HPDE6-E6E7 (cell line): ENCODE measurements around the gene PRTFDC1.
"Not testable (repeated sequence)": the region's sequence is repeated elsewhere in the genome, so short reads cannot be mapped to it uniquely, and the experiment has no call there.

Source experiments
- DNase-seq: peaks from one replicate; pipeline ENCODE4 v3.0.0; 2011; ENCODE audit warnings: missing footprints; ENCODE audit errors: extremely low spot score

PRTFDC1 gene, protein sequence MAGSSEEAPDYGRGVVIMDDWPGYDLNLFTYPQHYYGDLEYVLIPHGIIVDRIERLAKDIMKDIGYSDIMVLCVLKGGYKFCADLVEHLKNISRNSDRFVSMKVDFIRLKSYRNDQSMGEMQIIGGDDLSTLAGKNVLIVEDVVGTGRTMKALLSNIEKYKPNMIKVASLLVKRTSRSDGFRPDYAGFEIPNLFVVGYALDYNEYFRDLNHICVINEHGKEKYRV

DNA sequence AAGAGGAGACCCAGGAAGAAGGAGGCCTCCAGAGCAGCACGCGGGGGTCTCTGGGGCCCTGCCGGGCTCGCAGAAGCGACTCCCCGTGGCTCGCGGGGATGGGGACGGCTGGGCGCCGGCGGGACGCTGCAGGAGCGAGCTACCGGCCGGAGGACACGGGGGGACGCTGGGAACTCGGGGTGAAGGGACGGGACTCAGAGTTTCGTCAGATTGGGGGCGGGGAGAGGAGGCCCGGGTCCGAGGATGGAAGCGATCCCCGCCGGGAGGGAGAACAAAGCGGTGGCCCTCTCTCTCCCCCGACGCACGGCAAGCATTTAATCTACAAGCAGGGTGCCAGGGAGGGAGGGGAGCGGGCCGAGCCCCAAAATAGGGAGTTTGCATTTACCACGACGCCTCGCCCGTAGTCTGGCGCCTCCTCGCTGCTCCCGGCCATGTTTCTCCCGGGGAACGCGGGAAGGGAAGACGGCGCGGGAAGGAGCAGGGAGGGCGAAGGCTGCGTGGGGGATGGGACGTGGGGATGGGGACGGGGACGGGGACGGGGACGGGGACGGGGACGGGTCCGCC lies at the start of gene PRTFDC1:
Gene PRTFDC1 (minus strand): TSS at position 464 of the 564 bp plus-strand sequence. CDS start 31 bp downstream, at position 433.
- DNase-seq = no peak

DNA sequence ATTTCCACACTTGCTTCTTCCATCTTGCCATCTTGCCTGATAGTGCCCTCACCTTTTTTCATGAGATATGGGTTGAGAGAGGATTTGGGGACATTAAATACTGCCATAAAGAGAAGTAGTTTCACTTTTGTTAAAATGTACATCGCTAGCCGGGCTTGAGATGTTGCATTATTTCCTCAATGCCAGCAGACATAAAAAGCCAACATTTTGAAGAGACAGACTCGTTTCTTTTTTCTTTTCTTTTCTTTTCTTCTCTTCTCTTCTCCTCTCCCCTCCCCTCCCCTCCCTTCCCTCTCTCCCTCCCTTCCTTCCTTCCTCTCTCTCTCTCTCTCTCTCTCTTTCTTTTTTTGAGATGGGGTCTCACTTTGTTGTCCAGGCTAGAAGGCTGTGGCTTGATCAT lies 45.6 kb upstream of the PRTFDC1 start:
- DNase-seq = no peak

DNA sequence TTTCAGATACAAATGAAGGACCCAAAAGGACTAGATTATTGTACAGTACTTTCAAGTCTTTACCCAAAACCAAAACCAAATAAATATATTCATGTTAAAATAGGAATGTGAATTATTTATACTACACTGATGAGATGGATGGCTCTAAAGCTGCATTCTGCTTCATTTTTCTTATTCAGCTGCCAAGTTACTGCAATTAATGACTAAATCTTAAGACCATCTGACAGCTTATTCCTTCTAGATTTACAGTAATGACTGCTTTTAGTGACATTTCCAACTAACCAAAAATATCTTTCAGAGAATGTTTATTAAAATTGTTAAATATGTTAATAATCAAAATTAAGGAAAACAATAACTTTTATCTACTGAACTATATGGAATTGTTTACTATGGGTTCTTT lies 42.7 kb upstream of the PRTFDC1 start:
- no peak for DNase-seq

DNA sequence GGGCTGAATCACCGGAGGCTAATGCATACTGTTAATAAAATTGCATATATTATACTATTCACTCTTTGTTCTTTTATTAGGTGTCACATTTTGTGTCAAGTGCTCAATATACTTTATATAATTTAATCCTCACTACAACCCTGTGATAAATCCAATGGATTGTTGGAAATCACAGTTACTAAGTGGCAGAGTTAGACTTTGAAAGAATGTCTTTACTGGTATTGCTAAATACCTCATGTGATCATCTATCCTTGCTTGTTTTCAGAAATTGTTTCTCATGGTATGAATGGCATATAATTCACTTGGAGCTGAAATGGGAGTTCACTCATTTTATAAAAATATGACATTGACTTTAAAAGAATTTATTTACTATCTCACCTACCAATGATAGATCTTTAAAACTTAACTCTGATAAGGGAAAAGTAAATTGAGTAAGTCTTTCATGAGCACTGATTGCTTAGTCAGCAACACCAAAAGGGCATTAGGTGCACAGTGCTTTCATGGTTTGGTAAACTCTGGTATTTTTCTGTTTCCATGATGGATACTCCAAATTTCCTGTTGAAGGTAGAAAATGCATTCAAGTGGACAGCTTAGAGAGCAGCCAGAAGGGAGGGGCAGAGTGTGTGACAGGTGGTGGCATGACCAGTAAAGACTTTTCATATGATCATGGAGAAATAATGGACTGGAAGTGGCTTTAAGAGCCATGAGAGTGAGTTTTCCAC lies 41.0 kb upstream of the PRTFDC1 start:
- DNase-seq = no peak

- no peak for DNase-seq
These were observed 40.2 kb upstream of the PRTFDC1 start for GRCh38 chr10:24992512-24993133.

DNA sequence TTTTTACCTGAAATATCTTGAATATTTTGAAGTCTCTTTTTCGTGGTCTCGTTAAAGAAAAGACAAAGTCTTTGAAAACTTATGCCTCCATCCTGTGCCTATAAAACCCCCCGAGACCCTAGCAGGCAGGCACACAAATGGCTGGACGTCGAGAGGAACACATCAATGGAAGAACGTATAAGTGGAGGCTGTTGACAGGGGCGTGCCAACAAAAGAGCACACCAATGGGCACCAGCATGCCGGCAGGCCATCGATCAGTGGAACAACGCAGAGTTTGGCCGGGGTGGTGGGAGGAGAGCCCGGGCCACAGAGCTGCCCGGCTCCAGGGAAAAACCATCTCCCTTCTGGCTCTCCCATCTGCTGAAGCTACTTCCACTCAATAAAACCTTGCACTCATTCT lies 38.9 kb upstream of the PRTFDC1 start:
- DNase-seq = no peak

- no peak for DNase-seq
These were observed 37.5 kb upstream of the PRTFDC1 start for GRCh38 chr10:24989867-24990266.

DNA sequence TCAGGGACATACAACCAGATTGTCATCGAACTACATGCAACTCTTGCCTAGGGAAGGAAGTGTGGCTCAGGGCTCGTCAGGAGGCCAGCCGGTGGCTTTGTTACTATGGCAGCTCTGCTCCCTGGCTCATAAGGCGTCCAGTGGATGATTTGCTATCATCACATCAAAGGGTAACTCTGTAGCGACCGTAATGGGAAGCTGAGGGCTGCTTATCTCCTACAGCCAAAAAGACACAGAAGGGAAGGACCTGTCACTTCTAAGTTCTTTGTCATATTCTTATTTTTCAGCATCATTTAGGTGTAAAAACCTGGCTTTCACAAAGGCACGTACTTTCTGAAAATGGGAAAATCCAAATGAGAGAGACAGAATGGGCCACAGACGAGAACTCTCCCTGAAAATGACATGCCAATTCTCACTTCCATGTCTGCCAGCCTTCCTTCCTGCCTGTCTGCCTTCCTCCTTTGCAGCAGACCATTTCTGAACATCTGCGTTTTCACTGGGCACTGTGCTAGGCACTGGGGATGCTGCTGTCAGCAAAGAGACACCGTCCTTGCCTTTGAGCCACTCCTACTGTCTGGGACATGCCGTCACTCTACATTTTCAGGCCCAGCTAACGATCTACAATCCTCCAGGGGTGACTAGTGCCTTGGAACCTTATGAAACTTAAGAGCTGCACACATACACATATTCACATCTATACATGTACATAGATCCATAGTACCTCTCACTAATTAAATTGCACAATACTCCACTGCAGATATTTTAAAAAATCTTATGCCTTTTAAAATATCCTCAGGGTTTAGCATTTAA lies 36.6 kb upstream of the PRTFDC1 start:
- no peak for DNase-seq

DNA sequence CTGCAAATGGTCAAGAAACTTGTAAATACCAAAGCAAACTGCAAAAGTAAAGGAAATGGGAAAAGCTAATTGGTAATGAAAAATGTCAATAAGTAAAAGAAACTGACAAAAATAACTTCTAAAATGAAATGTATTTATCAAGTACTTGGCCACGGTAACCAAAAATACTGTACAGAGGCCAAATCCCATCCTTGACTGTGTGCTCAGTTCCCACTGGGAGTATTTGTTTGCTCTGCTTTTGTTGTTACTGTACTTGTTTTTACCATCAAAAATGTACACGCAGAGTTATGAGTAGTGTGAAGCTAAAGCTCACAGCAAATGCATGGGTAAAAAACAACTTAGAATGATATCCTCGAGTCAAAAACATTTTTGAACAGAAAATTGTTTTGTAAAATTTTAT lies 32.5 kb upstream of the PRTFDC1 start:
- DNase-seq = no peak

DNA sequence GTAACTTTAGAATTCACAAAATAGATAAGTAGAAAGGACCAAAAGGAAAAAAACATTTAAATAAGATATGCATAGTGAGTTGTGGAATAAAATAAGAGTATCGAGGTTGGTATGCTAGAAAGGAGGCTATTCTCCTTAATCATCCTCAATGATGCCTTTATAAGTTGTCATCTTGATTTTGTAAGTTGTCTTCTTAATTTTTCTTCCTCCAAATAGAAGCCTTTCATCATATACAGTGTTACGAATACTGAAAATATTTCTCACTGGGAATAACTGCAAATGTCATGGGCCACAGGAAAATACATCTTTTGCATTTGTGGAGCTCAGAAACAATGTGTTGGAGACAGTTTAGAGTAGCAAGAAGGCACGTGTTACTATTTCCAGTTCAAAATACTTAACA lies 31.5 kb upstream of the PRTFDC1 start:
- DNase-seq = no peak

DNA sequence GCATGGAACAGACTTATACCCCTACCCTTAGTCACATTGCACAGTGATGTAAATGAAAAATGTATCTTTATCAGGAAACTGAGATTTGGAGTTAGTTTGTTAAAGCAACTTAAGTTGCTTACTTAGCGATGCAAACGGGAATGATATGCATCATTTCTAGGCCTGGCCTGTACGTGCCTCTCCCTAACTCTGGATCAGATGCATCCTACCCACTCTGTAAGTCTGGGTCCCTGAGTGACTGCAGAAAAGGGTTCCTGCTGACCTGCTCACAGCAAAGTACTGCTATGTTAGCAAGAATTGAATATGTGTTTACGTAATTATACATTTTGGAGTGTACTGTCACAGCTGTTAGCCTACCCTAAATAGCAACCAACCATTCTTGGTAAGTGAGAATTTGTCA lies 30.7 kb upstream of the PRTFDC1 start:
- no peak for DNase-seq

- no peak for DNase-seq
These were observed 30.1 kb upstream of the PRTFDC1 start for GRCh38 chr10:24982319-24983112.

- no peak for DNase-seq
These were observed 28.8 kb upstream of the PRTFDC1 start for GRCh38 chr10:24981161-24981710.

DNA sequence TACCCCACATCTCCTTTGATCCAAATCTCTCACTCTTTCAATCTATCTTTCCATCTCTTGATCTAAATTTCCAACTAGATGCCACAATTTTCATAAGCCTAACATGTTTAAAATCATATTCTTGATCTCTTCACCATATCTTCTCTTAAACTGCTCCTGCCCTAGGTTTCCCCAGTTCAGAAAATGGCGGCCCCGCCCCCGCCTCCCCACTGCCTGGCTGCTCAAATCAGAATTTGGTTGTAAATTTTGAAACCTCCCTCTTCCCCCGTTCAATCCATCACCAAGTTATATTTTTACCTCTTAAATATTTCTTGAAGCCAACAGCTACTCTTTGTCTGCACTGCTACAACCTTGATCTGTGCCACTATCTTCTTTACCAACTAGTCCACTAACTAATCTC lies 27.3 kb upstream of the PRTFDC1 start:
- no peak for DNase-seq

- DNase-seq = no peak
These were observed 22.6 kb upstream of the PRTFDC1 start for GRCh38 chr10:24974976-24975375.

DNA sequence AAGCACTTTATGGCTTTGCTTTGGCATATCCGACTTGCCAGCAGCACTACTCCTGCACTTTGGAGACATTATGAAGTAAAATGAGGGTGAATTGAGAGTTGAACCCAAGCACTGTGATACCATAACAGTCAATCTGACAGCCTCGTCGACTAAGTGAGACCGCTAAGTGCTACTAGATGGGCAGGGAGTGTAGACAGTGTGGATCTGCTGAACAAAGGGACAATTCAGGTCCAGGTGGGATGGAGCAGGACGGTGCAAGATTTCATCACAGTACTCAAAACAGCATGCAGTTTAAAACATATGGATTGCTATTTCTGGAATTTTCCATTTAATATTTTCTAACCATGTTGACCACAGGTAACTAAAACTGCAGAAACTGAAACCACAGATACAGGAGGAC lies 20.8 kb upstream of the PRTFDC1 start:
- no peak for DNase-seq

- no peak for DNase-seq
These were observed 19.0 kb upstream of the PRTFDC1 start for GRCh38 chr10:24971374-24971773.

GRCh38 chr10:24969841-24970281 lies 17.5 kb upstream of the PRTFDC1 start:
- DNase-seq = no peak

DNA sequence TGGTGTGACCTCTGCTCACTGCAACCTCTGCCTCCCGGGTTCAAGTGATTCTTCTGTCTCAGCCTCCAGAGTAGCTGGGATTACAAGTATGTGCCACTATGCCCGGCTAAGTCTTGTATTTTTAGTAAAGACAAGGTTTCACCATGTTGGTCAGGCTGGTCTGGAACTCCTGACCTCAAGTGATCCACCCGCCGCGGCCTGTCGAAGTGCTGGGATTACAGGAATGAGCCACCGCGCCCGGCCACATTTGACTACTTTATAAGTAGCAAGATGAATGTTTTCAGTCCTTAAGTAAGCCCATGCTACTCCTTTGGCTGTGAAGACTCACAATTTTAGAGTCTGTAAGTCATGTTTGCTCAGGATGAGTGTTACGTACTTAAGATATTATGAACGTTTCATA lies 16.5 kb upstream of the PRTFDC1 start:
- DNase-seq = not testable (repeated sequence)

DNA sequence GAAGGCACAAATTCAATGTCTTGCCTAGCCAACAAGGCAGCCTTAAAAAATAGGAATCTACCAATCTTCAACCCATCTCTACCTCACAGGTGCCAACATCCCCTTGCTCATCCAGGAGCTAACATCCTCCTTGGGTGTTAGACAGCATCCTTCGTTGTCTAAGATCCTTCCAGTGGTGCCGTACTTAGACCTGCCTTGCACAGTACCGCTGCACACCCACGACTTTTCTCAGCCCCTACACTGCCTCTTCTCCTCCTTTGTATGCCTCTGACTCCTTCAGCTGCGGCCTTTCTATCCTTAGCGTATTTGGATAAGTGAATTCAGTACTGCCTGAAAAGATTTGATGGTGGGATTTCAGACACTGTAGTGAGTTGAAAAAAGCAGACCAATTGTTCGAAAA lies 15.9 kb upstream of the PRTFDC1 start:
- no peak for DNase-seq
